WTC11 (cell line): Measurements from ENCODE around the gene FAM13A. TPM values are rescaled to one million over a fixed set of nuclear protein-coding genes. Genes with fewer than 3 reads are reported as not detected.
A peak's percentile ranks its signal among the peaks of the same experiment; 100 is the strongest.

Source experiments
- ATAC-seq: fragments of 200-7000 bp; cut with Tn5 transposase; 2 replicates; pipeline ENCODE4 v1.10.0; 2021; ENCODE audit warnings: mild to moderate bottlenecking, moderate library complexity
- CTCF ChIA-PET: fragments of 300-600 bp; sonication (Branson Sonifier 250); formaldehyde crosslinking; loops from one replicate; lab custom pipeline; 2021; ENCODE audit warnings: antibody characterized with exemption; lab: Charles Lee
- POLR2A ChIA-PET: fragments of 350-600 bp; sonication (Branson Sonifier 250); formaldehyde crosslinking; loops from one replicate; lab custom pipeline; 2021; ENCODE audit warnings: antibody characterized with exemption; lab: Charles Lee
- DNase-seq: peaks from one replicate; pipeline ENCODE4 v3.0.0; 2021; ENCODE audit warnings: low spot score
- H3K27ac Mint-ChIP-seq: 2 replicates; pipeline ENCODE4 v1.8.0; 2021; ENCODE audit warnings: mixed read lengths
- H3K27me3 Mint-ChIP-seq: 2 replicates; pipeline ENCODE4 v1.8.0; 2021; ENCODE audit warnings: low read depth, mild to moderate bottlenecking, moderate library complexity, mixed read lengths
- H3K36me3 Mint-ChIP-seq: 2 replicates; pipeline ENCODE4 v1.8.0; 2021; ENCODE audit warnings: mixed read lengths
- H3K4me1 Mint-ChIP-seq: 2 replicates; pipeline ENCODE4 v1.8.0; 2022; ENCODE audit warnings: mixed read lengths
- H3K4me3 Mint-ChIP-seq: 2 replicates; pipeline ENCODE4 v1.8.0; 2021; ENCODE audit warnings: mild to moderate bottlenecking, moderate library complexity, mixed read lengths
- H3K9me3 Mint-ChIP-seq: 2 replicates; pipeline ENCODE4 v1.8.0; 2021; ENCODE audit warnings: mixed read lengths
- CBFB ChIP-seq: sonication (generic); formaldehyde crosslinking; IDR thresholded peaks from 2 replicates; pipeline ENCODE4 v1.8.1; 2022; ENCODE audit warnings: mild to moderate bottlenecking, low read depth, missing genetic modification reagents
- CREB1 ChIP-seq: sonication (generic); formaldehyde crosslinking; IDR thresholded peaks from 2 replicates; pipeline ENCODE4 v1.8.0; 2023; ENCODE audit warnings: mild to moderate bottlenecking, missing genetic modification reagents
- FOXP1 ChIP-seq: sonication (generic); formaldehyde crosslinking; IDR thresholded peaks from 2 replicates; pipeline ENCODE4 v1.8.0; 2022; ENCODE audit warnings: missing genetic modification reagents, mild to moderate bottlenecking, moderate library complexity, borderline replicate concordance
- GABPB1 ChIP-seq: sonication (generic); formaldehyde crosslinking; IDR thresholded peaks from 2 replicates; pipeline ENCODE4 v1.8.1; 2023; ENCODE audit warnings: mild to moderate bottlenecking, missing genetic modification reagents
- JAZF1 ChIP-seq: fragments of 250-450 bp; sonication (Bioruptor Pico); IDR thresholded peaks from 2 replicates; pipeline ENCODE4 v1.9.0; 2021; ENCODE audit warnings: moderate library complexity, mild to moderate bottlenecking, inconsistent platforms
- JUN ChIP-seq: sonication (generic); formaldehyde crosslinking; IDR thresholded peaks from 2 replicates; pipeline ENCODE4 v1.8.0; 2023; ENCODE audit warnings: mild to moderate bottlenecking, missing genetic modification reagents
- NFATC4 ChIP-seq: fragments of 250-450 bp; sonication (Bioruptor Pico); IDR thresholded peaks from 2 replicates; pipeline ENCODE4 v1.9.0; 2021; ENCODE audit warnings: mild to moderate bottlenecking
- NFE2L1 ChIP-seq: sonication (generic); formaldehyde crosslinking; IDR thresholded peaks from 2 replicates; pipeline ENCODE4 v1.8.1; 2023; ENCODE audit warnings: missing genetic modification reagents
- NR3C1 ChIP-seq: sonication (generic); formaldehyde crosslinking; conservative IDR thresholded peaks from 2 replicates; pipeline ENCODE4 v1.8.1; 2023; ENCODE audit warnings: low read depth, mild to moderate bottlenecking, missing genetic modification reagents
- RELA ChIP-seq: sonication (generic); formaldehyde crosslinking; IDR thresholded peaks from 2 replicates; pipeline ENCODE4 v1.8.1; 2022; ENCODE audit warnings: missing genetic modification reagents, mild to moderate bottlenecking, borderline replicate concordance
- SOX15 ChIP-seq: fragments of 250-450 bp; sonication (Bioruptor Pico); IDR thresholded peaks from 2 replicates; pipeline ENCODE4 v1.9.0; 2021; ENCODE audit warnings: mild to moderate bottlenecking
- ZNF317 ChIP-seq: sonication (generic); formaldehyde crosslinking; IDR thresholded peaks from 2 replicates; pipeline ENCODE4 v1.8.1; 2023; ENCODE audit warnings: low read depth, mild to moderate bottlenecking, moderate library complexity, missing genetic modification reagents, borderline replicate concordance
- total RNA-seq: library from RNA; stranded (reverse); gene quantifications from 3 replicates; pipeline ENCODE4 v1.2.3, GENCODE V29; 2021
- TF ChIP-seq, protein P1 (sequence below): sonication (generic); formaldehyde crosslinking; IDR thresholded peaks from 2 replicates; pipeline ENCODE4 v1.8.1; 2022; ENCODE audit warnings: mild to moderate bottlenecking, missing genetic modification reagents, moderate library complexity, borderline replicate concordance
- TF ChIP-seq, protein P2 (sequence below): fragments of 250-450 bp; sonication (Bioruptor Pico); IDR thresholded peaks from 2 replicates; pipeline ENCODE4 v1.9.0; 2021; ENCODE audit warnings: mild to moderate bottlenecking
- TF ChIP-seq, protein P3 (sequence below): sonication (generic); formaldehyde crosslinking; conservative IDR thresholded peaks from 2 replicates; pipeline ENCODE4 v1.8.1; 2022; ENCODE audit warnings: mild to moderate bottlenecking, missing genetic modification reagents
- TF ChIP-seq, protein P4 (sequence below): sonication (generic); formaldehyde crosslinking; IDR thresholded peaks from 2 replicates; pipeline ENCODE4 v1.8.0; 2022; ENCODE audit warnings: mild to moderate bottlenecking, missing genetic modification reagents
- TF ChIP-seq, protein P5 (sequence below): fragments of 250-450 bp; sonication (Bioruptor Pico); IDR thresholded peaks from 2 replicates; pipeline ENCODE4 v1.9.0; 2021; ENCODE audit warnings: moderate library complexity, mild to moderate bottlenecking, inconsistent platforms, borderline replicate concordance
- TF ChIP-seq, protein P6 (sequence below): sonication (generic); formaldehyde crosslinking; IDR thresholded peaks from 2 replicates; pipeline ENCODE4 v1.8.1; 2023; ENCODE audit warnings: mild to moderate bottlenecking, missing genetic modification reagents
- TF ChIP-seq, protein P7 (sequence below): fragments of 250-450 bp; sonication (Bioruptor Pico); IDR thresholded peaks from 2 replicates; pipeline ENCODE4 v1.9.0; 2021; ENCODE audit warnings: mild to moderate bottlenecking

Gene FAM13A
- total RNA-seq, 1 experiment from 2014 or later, result 14.6 TPM

DNA sequence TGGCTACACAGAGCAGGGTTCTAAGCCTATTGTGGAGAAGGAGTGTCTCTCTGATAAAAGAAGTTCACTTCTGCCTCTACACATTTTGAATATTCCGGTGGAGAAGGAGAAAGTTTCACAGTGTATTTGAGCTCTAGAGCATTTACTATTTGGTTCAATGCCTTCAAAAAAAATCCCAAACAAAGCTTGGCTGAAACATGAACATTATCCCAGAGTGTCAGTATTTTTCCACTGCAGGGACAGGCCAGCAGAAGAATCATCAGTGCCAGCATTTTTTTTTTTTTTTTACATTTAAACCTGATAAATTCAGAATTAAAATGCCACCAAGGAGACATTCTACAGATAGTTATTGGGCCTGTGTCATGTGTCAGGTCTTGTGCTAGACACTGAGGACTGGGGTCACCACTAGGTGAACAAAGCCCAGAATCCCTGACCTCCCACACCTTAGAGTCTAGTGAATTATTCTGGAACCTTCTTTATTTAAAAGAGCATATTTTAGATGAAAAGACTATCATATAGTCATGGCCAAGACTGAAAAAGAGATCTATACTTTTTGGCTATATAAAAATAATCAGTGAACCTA, 311.3 kb downstream of the FAM13A start:
- POLR2A ChIA-PET, result no interaction called here
- no peak for DNase-seq
- CTCF ChIA-PET, result interaction anchor here (0.7 to 1.2 kb wide), 3 partner anchors 12 to 206 kb away, joined by 3 read pairs; no protein-coding TSS in a partner anchor
- H3K27me3 Mint-ChIP-seq, result no peaks in the 10 kb centered on the region
- peaks cover 5% of the 10 kb centered on the region for H3K4me1 Mint-ChIP-seq
- TF ChIP-seq, protein P1, sequence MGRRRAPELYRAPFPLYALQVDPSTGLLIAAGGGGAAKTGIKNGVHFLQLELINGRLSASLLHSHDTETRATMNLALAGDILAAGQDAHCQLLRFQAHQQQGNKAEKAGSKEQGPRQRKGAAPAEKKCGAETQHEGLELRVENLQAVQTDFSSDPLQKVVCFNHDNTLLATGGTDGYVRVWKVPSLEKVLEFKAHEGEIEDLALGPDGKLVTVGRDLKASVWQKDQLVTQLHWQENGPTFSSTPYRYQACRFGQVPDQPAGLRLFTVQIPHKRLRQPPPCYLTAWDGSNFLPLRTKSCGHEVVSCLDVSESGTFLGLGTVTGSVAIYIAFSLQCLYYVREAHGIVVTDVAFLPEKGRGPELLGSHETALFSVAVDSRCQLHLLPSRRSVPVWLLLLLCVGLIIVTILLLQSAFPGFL (CRISPR knock-in tag), result no peak
- TF ChIP-seq ZNF317 (CRISPR knock-in tag) (no peak), JUN (no peak), CREB1 (no peak), NFATC4 (CRISPR knock-in tag) (no peak), GABPB1 (CRISPR knock-in tag) (no peak), FOXP1 (CRISPR knock-in tag) (no peak), NR3C1 (CRISPR knock-in tag) (no peak), CBFB (CRISPR knock-in tag) (no peak)
- TF ChIP-seq, protein P2, sequence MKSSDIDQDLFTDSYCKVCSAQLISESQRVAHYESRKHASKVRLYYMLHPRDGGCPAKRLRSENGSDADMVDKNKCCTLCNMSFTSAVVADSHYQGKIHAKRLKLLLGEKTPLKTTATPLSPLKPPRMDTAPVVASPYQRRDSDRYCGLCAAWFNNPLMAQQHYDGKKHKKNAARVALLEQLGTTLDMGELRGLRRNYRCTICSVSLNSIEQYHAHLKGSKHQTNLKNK (CRISPR knock-in tag), result no peak
- TF ChIP-seq, protein P3, sequence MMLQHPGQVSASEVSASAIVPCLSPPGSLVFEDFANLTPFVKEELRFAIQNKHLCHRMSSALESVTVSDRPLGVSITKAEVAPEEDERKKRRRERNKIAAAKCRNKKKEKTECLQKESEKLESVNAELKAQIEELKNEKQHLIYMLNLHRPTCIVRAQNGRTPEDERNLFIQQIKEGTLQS (CRISPR knock-in tag), result no peak
- TF ChIP-seq, protein P4, sequence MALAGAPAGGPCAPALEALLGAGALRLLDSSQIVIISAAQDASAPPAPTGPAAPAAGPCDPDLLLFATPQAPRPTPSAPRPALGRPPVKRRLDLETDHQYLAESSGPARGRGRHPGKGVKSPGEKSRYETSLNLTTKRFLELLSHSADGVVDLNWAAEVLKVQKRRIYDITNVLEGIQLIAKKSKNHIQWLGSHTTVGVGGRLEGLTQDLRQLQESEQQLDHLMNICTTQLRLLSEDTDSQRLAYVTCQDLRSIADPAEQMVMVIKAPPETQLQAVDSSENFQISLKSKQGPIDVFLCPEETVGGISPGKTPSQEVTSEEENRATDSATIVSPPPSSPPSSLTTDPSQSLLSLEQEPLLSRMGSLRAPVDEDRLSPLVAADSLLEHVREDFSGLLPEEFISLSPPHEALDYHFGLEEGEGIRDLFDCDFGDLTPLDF (CRISPR knock-in tag), result no peak
- no peaks in the 10 kb centered on the region for H3K9me3 Mint-ChIP-seq
- H3K36me3 Mint-ChIP-seq, result peaks cover 40% of the 10 kb centered on the region
- H3K4me3 Mint-ChIP-seq, result no peak overlapping the region
- no peak for ATAC-seq
- H3K27ac Mint-ChIP-seq, result 0 out of 2 replicates have a peak overlapping the region, but pooled peaks have one; percentile 29

DNA sequence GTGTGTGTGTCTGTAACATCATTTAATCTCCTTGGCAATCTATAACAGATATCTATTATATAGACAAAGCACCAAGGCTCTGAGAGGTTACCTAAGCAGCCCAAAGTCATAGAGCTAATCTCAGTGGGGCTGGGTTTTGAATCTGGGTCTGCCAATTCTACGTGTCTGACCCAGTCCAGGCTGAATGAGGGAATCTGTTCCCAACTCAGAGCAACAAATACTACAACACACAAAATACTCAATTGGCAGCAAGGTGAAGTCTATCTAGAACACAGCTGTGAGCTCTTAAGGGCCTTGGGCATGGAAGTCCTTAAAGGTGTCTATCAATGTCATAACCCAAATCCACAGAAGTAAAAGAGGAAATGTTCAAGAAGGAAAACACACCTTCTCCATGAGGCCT, 311.8 kb downstream of the FAM13A start:
- TF ChIP-seq, protein P5, sequence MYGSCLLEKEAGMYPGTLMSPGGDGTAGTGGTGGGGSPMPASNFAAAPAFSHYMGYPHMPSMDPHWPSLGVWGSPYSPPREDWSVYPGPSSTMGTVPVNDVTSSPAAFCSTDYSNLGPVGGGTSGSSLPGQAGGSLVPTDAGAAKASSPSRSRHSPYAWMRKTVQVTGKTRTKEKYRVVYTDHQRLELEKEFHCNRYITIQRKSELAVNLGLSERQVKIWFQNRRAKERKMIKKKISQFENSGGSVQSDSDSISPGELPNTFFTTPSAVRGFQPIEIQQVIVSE (CRISPR knock-in tag), result no peak
- TF ChIP-seq, protein P6, sequence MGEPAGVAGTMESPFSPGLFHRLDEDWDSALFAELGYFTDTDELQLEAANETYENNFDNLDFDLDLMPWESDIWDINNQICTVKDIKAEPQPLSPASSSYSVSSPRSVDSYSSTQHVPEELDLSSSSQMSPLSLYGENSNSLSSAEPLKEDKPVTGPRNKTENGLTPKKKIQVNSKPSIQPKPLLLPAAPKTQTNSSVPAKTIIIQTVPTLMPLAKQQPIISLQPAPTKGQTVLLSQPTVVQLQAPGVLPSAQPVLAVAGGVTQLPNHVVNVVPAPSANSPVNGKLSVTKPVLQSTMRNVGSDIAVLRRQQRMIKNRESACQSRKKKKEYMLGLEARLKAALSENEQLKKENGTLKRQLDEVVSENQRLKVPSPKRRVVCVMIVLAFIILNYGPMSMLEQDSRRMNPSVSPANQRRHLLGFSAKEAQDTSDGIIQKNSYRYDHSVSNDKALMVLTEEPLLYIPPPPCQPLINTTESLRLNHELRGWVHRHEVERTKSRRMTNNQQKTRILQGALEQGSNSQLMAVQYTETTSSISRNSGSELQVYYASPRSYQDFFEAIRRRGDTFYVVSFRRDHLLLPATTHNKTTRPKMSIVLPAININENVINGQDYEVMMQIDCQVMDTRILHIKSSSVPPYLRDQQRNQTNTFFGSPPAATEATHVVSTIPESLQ (CRISPR knock-in tag), result no peak
- TF ChIP-seq CREB1 (no peak), RELA (CRISPR knock-in tag) (no peak), JAZF1 (CRISPR knock-in tag) (no peak), SOX15 (CRISPR knock-in tag) (no peak), NFE2L1 (CRISPR knock-in tag) (no peak)
- TF ChIP-seq, protein P7, sequence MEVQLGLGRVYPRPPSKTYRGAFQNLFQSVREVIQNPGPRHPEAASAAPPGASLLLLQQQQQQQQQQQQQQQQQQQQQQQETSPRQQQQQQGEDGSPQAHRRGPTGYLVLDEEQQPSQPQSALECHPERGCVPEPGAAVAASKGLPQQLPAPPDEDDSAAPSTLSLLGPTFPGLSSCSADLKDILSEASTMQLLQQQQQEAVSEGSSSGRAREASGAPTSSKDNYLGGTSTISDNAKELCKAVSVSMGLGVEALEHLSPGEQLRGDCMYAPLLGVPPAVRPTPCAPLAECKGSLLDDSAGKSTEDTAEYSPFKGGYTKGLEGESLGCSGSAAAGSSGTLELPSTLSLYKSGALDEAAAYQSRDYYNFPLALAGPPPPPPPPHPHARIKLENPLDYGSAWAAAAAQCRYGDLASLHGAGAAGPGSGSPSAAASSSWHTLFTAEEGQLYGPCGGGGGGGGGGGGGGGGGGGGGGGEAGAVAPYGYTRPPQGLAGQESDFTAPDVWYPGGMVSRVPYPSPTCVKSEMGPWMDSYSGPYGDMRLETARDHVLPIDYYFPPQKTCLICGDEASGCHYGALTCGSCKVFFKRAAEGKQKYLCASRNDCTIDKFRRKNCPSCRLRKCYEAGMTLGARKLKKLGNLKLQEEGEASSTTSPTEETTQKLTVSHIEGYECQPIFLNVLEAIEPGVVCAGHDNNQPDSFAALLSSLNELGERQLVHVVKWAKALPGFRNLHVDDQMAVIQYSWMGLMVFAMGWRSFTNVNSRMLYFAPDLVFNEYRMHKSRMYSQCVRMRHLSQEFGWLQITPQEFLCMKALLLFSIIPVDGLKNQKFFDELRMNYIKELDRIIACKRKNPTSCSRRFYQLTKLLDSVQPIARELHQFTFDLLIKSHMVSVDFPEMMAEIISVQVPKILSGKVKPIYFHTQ (CRISPR knock-in tag), result no peak
- Mint-ChIP-seq H3K4me3 (no peak overlapping the region), H3K9me3 (no peaks in the 10 kb centered on the region), H3K27me3 (no peaks in the 10 kb centered on the region), H3K27ac (0 out of 2 replicates have a peak overlapping the region, but pooled peaks have one; percentile 29), H3K36me3 (peaks cover 37% of the 10 kb centered on the region), H3K4me1 (peaks cover 8% of the 10 kb centered on the region)
- ChIA-PET CTCF (interaction anchor here (0.7 kb wide), 2 partner anchors 11 to 39 kb away, joined by 3 read pairs; no protein-coding TSS in a partner anchor), POLR2A (no interaction called here)
- no peak for DNase-seq
- no peak for ATAC-seq
